GM12873 (cell line): ENCODE measurements around the gene CHSY1.

Experiments
- CTCF ChIP-seq: IDR thresholded peaks from 2 replicates; pipeline ENCODE4 v1.5.1; 2012; ENCODE audit warnings: low read depth, mild to moderate bottlenecking, moderate library complexity, low read length, control low read depth; ENCODE audit not compliant: insufficient read depth; ENCODE audit errors: missing control alignments

Gene CHSY1

DNA sequence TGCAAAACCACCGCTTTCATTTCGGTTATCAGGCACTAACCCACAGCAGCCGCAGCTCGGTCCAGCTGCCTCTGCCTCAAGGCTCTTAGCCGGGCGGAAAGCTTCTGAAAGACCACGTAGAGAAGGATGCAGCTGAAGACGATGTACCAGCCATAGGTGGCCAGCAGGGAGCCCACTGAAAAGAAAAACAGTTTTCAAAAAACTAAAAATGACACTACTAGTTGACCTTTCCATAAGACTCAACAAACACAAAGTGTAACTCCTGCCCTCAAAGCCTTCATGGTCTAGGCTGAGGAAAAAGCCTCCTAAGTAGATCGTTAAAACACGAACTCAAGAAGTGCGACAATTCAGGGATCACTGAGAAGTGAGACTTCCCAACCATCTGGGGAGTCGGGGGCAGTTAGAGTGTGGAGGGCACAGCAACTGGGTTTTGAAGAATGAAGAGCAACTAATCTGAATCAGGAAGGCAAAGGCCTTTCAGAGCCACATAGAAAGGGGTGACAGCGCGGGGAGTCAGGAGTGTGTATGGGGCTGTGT is 24.7 kb upstream of the CHSY1 start:
- TF ChIP-seq CTCF = peak; percentile 58

DNA sequence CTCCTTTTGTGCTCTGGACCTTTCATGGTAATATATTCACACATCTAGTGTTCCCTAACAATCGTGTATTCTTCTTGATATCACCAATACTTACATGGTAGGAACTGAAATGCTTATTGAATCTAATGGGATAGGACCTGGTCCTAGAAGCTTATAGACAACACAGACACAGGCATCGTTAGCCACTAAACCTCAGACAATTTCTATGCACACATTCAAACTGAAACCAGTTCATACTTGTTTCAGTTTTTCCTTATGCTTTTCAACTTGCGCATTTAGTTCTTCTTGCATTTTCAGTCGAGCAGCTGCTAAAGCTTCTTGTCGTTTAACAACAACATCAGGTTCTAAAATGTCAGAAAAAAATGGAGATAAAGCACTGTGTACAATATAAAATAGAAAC is 23.2 kb upstream of the CHSY1 start:
- no peak for TF ChIP-seq CTCF

DNA sequence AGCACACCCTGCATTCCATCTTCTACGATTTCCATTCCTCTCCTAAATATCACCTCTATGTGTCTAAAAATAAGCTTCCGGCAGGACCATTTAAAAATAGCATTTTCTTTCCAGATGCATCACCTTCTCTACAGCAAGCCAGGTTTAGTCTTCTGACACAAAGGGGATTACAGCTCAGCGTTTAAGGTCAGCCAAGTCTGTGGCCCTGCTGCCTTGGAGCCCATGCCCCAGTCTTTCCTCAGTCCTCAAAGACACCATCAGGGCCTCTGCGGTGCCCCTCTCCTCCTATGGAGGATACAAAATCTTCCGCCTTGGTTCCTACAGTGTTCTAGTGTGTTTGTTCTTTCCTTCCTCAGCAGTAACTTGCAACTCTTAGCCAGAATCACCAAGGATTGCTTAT is 21.7 kb upstream of the CHSY1 start:
- no peak for TF ChIP-seq CTCF

GRCh38 chr15:101272584-101272983 is 20.7 kb upstream of the CHSY1 start:
- TF ChIP-seq CTCF = no peak

GRCh38 chr15:101269479-101270223 is 17.8 kb upstream of the CHSY1 start:
- TF ChIP-seq CTCF = peak; percentile 56

DNA sequence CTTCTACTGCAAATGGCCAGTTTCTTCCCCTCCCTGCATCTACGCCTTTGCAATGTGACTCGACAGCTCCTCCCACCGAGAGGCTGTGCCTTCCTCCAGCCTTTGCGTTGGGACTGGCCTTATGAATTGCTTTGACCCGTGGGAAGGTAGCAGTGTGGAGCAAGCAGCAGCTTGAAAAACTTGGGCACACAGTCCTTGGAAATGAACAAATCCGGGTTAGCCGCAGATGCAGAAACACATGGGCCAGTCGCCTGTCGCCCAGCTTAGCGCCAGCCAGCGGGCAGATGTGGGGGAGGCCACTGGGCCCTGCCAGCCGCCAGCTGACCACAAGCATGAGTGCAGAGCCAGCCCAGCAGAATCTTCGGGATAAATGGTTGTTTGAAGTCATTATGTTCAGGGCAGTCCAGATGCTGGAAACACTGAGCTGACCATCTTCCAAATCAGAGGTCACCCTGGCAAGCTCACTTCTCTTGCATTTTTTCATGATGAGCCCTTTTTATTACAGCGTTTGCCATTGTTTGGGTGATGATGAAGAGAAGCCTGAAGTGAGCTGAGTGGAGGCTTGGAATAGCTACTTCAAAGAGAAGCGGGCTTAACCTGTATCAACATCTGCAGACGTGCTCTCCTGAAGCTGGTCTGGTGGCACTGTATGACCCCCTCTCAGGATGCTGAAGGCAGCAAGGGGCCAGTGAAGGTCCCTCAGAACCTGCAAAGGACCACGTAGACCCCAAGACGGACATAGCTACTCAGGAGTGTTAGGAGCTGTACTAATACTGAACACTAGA is 15.7 kb upstream of the CHSY1 start:
- no peak for TF ChIP-seq CTCF

DNA sequence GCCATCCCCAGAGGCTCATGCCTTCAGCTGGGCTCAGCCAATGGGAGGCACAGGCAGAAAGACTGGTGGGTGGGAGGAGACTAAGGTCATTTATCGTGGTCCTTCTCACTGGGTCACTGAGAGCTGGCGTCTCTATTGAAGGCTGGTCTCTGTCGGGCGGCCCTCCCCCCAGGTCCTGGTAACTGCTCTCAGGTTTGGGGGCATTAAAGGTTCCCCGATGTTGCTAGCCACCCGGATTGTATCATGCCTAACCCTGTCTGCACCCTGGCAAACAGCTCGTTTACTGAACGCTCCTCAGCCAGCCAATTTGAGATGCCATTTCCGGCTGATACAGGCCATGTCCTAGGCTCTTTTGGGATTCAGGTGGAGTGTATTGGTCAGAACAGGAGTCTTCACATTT is 14.9 kb upstream of the CHSY1 start:
- TF ChIP-seq CTCF = no peak
